ENCODE results near the gene C9orf152.

- TF ChIP-seq CTCF (IDR thresholded peaks at IDR 0.05; ENCODE audit: low read depth, low read length) (no peak), MAX (IDR thresholded peaks at IDR 0.05; ENCODE audit: low read depth, low read length) (no peak), MYC (IDR thresholded peaks at IDR 0.05; ENCODE audit: low read depth, low read length) (no peak), POLR2A (IDR thresholded peaks at IDR 0.05; ENCODE audit: extremely low read depth, insufficient read length) (no peak)
Observed at GRCh38 chr9:110197330-110198187, 10.4 kb downstream of the C9orf152 start.
